Motor neuron (in vitro differentiated cells): ENCODE results near the gene MRPL16. TPM values are rescaled to one million over a fixed set of nuclear protein-coding genes. Genes with fewer than 3 reads are reported as not detected.

Experiments used
- ATAC-seq, 8 experiments: fragments of 200-7000 bp; cut with Tn5 transposase; replicated peaks in 6 of 8; 2 replicates each; pipeline ENCODE4 v1.8.0; 2021; ENCODE audit warnings: mild to moderate bottlenecking in 8 of 8, moderate library complexity in 8 of 8
- H3K27ac ChIP-seq, 2 donors: fragments of 250-450 bp; sonication (Bioruptor Pico); 2 replicates each; pipeline ENCODE4 v1.9.0; 2021; ENCODE audit warnings: antibody characterized with exemption in 2 of 2, mild to moderate bottlenecking in 2 of 2, moderate library complexity in 1 of 2
- H3K4me1 ChIP-seq, 2 donors: fragments of 250-450 bp; sonication (Bioruptor Pico); replicated peaks in 1 of 2; 2 replicates each; pipeline ENCODE4 v1.6.1; 2021; ENCODE audit warnings: antibody characterized with exemption in 2 of 2, mild to moderate bottlenecking in 2 of 2, moderate library complexity in 1 of 2
- H3K4me3 ChIP-seq, 5 donors: fragments of 250-450 bp; sonication (Bioruptor Pico); 2 replicates each; pipeline ENCODE4 v1.9.0; 2021; ENCODE audit warnings: antibody characterized with exemption in 5 of 5, mild to moderate bottlenecking in 5 of 5, moderate library complexity in 4 of 5
- WGBS, 10 experiments: fragments of 450-650 bp; shearing (Covaris generic); methylation state at CpG; one replicate each; pipeline ENCODE4 v1.0.0; 2022; 5-methylcytosine and 5-hydroxymethylcytosine counted together
- in situ Hi-C, 9 experiments: fragments of 400-800 bp; cut with MboI; loops; one replicate each; pipeline ENCODE4 v1.15.0; 2021; ENCODE audit warnings: low sequenced_read_pairs in 9 of 9, low pct_unique_long_range_greater_than_20kb in 2 of 9; ENCODE audit not compliant: unreplicated experiment in 9 of 9
- total RNA-seq, 8 experiments: library from RNA; unstranded; fragments of 300-600 nt; gene quantifications; 2 replicates each; pipeline versions ENCODE4 v1.2.3 to v1.2.4, GENCODE V29; 2022

MRPL16 gene
- total RNA-seq, 8 experiments from 2014 or later = 16.5 to 70.2 (median 29.9) TPM

GRCh38 chr11:59761993-59762392 lies 48.6 kb downstream of the MRPL16 start:
- no peak overlapping the region for H3K4me3 ChIP-seq
- in situ Hi-C loops = no loop called here
- H3K4me1 ChIP-seq = no peaks in the 10 kb centered on the region
- no peak for ATAC-seq
- WGBS, 10 experiments = 20 to 100% (median 95%) methylated on average over 1 to 4 of the region's 6 CpGs; no CpG with 5 or more reads in 2 of the 10 experiments
- no peak overlapping the region for H3K27ac ChIP-seq

- in situ Hi-C loops = no loop called here
- Histone ChIP-seq H3K27ac (no peak overlapping the region), H3K4me1 (peaks cover 4 to 9% of the 10 kb centered on the region in 2 donors), H3K4me3 (no peak overlapping the region)
- 40 to 100% (median 90%) methylated on average over 1 to 4 of the region's 4 CpGs; no CpG with 5 or more reads in 1 of the 10 experiments for whole genome bisulfite sequencing, 10 experiments
- ATAC-seq = no peak
Observed at GRCh38 chr11:59760771-59761170, 49.8 kb downstream of the MRPL16 start.

GRCh38 chr11:59759900-59760299 lies 50.7 kb downstream of the MRPL16 start:
- no peak for ATAC-seq
- H3K4me1 ChIP-seq = peaks cover 4 to 9% of the 10 kb centered on the region in 2 donors
- in situ Hi-C loops = loop anchor here in 1 of 9 experiments (10.0 kb wide), 1 partner anchor 45 kb away; no protein-coding TSS in a partner anchor

GRCh38 chr11:59758401-59759037 lies 52.1 kb downstream of the MRPL16 start:
- Histone ChIP-seq H3K27ac (no peak overlapping the region), H3K4me1 (peaks cover 4 to 9% of the 10 kb centered on the region in 2 donors), H3K4me3 (no peak overlapping the region)
- in situ Hi-C loops = loop anchor here in 1 of 9 experiments (10.0 kb wide), 1 partner anchor 46 kb away; no protein-coding TSS in a partner anchor
- no peak for ATAC-seq
- 83 to 100% (median 100%) methylated on average over 1 to 3 of the region's 4 CpGs; no CpG with 5 or more reads in 3 of the 10 experiments for WGBS, 10 experiments

More at GRCh38 chr11:59759900-59760299, 50.7 kb downstream of the MRPL16 start:
- Histone ChIP-seq H3K4me3 (no peak overlapping the region), H3K27ac (no peak overlapping the region)
- WGBS, 10 experiments = 65 to 100% (median 94%) methylated on average over 1 to 4 of the region's 4 CpGs; no CpG with 5 or more reads in 2 of the 10 experiments

- Histone ChIP-seq H3K27ac (no peak overlapping the region), H3K4me1 (peaks cover 4 to 9% of the 10 kb centered on the region in 2 donors), H3K4me3 (peak overlapping the region in 2 of 5 donors; percentile 66 to 91)
- in situ Hi-C loops = loop anchor here in 1 of 9 experiments (10.0 kb wide), 1 partner anchor 48 kb away; no protein-coding TSS in a partner anchor
- WGBS, 10 experiments = 0 to 100% (median 63%) methylated on average over 1 to 4 of the region's 4 CpGs; no CpG with 5 or more reads in 3 of the 10 experiments
- peak in 1 of 8 experiments; percentile 7 for ATAC-seq
Observed at GRCh38 chr11:59756845-59757244, 53.7 kb downstream of the MRPL16 start.

GRCh38 chr11:59756558-59756840 lies 54.1 kb downstream of the MRPL16 start:
- in situ Hi-C loops = loop anchor here in 1 of 9 experiments (10.0 kb wide), 1 partner anchor 48 kb away; no protein-coding TSS in a partner anchor
- H3K4me3 ChIP-seq = peak overlapping the region in 3 of 5 donors; percentile 64 to 91 (median 66)
- 17 to 100% (median 45%) methylated on average over 1 to 3 of the region's 3 CpGs; no CpG with 5 or more reads in 2 of the 10 experiments for WGBS, 10 experiments
- no peak overlapping the region for H3K27ac ChIP-seq
- ATAC-seq = peak in 2 of 8 experiments; percentile 5 to 6
- H3K4me1 ChIP-seq = peaks cover 4 to 9% of the 10 kb centered on the region in 2 donors

Other genes with a start within 250 kb of the MRPL16 start
- 10 to 100 TPM; 21.4 to 52.2 (median 33.2) TPM for gene OSBP, start 195.0 kb downstream of the MRPL16 start, total RNA-seq
- gene PATL1, start 141.7 kb downstream of the MRPL16 start, total RNA-seq = 10 to 100 TPM in 6 of 8 experiments, 1 to 10 TPM in 2; 8.4 to 26.2 (median 14.1) TPM
- gene OR10V1, start 96.9 kb downstream of the MRPL16 start, total RNA-seq = under 1 TPM in 1 of 8 experiments, not detected in 7; 0.71 TPM
- gene STX3, start 55.4 kb downstream of the MRPL16 start, total RNA-seq = 10 to 100 TPM in 6 of 8 experiments, 1 to 10 TPM in 2; 5.7 to 21.4 (median 13.4) TPM
- not detected for gene CBLIF, start 34.7 kb upstream of the MRPL16 start, total RNA-seq
- gene TCN1, start 55.7 kb upstream of the MRPL16 start, total RNA-seq = 1 to 10 TPM in 2 of 8 experiments, under 1 TPM in 1, not detected in 5; 0.99 to 3.2 (median 1.7) TPM
- not detected for gene OOSP3, start 68.0 kb upstream of the MRPL16 start, total RNA-seq
- not detected for gene OOSP1, start 127.7 kb upstream of the MRPL16 start, total RNA-seq
- gene OOSP4A, start 153.3 kb upstream of the MRPL16 start, total RNA-seq = not detected
- gene OOSP4B, start 206.4 kb upstream of the MRPL16 start, total RNA-seq = not detected
- under 1 TPM in 1 of 8 experiments, not detected in 7; 0.08 TPM for gene OOSP2, start 229.6 kb upstream of the MRPL16 start, total RNA-seq
- gene MS4A3, start 245.9 kb upstream of the MRPL16 start, total RNA-seq = under 1 TPM in 1 of 8 experiments, not detected in 7; 0.33 TPM